Small intestine (tissue), 7 donors: ENCODE results near the gene ITGAV. TPM values are rescaled to one million over a fixed set of nuclear protein-coding genes. Genes with fewer than 3 reads are reported as not detected.
A peak's percentile ranks its signal among the peaks of the same experiment; 100 is the strongest.

ENCODE experiments used
- DNase-seq, 2 donors: peaks; one replicate each; pipeline versions ENCODE4 v3.0.0 to v3.0.0-alpha.2; 2013
- FAIRE-seq: peaks from 2 replicates; lab custom pipeline; 2012; peaks lifted over from hg19 to GRCh38; lab: Jason Lieb, UNC
- H3K27ac ChIP-seq, 3 donors: one replicate each; pipeline ENCODE4 v1.5.1; 2013; ENCODE audit warnings: low read length in 2 of 3, mild to moderate bottlenecking in 2 of 3, control low read depth in 1 of 3, inconsistent platforms in 1 of 3, low read depth in 1 of 3, moderate library complexity in 1 of 3
- H3K27me3 ChIP-seq, 3 donors: one replicate each; pipeline ENCODE4 v1.6.1; 2013; ENCODE audit warnings: low read length in 3 of 3, inconsistent platforms in 1 of 3; ENCODE audit not compliant: control insufficient read depth in 3 of 3, insufficient read depth in 3 of 3
- H3K36me3 ChIP-seq, 3 donors: one replicate each; pipeline ENCODE4 v1.6.1; 2013; ENCODE audit warnings: low read length in 3 of 3, inconsistent platforms in 1 of 3, low read depth in 1 of 3, mild to moderate bottlenecking in 1 of 3, moderate library complexity in 1 of 3; ENCODE audit not compliant: control insufficient read depth in 3 of 3, insufficient read depth in 2 of 3
- H3K4me1 ChIP-seq, 3 donors: one replicate each; pipeline ENCODE4 v1.6.1; 2013; ENCODE audit warnings: low read length in 2 of 3, inconsistent platforms in 1 of 3, low read depth in 1 of 3, mild to moderate bottlenecking in 1 of 3, moderate library complexity in 1 of 3; ENCODE audit not compliant: control insufficient read depth in 3 of 3, insufficient read depth in 2 of 3
- H3K4me3 ChIP-seq, 3 donors: one replicate each; pipeline ENCODE4 v1.5.1; 2013; ENCODE audit warnings: low read length in 3 of 3, control low read depth in 1 of 3, inconsistent platforms in 1 of 3, low read depth in 1 of 3, mild to moderate bottlenecking in 1 of 3, moderate library complexity in 1 of 3
- H3K9me3 ChIP-seq, 2 donors: one replicate each; pipeline ENCODE4 v1.6.1; 2013; ENCODE audit warnings: low read depth in 1 of 2, low read length in 1 of 2; ENCODE audit not compliant: control insufficient read depth in 2 of 2, insufficient read depth in 1 of 2
- WGBS, 3 donors: extraction: QIAGEN DNeasy Blood & Tissue Kit; methylation state at CpG; one replicate each; pipeline ENCODE4 v1.1.7; 2013; 5-methylcytosine and 5-hydroxymethylcytosine counted together
- polyA plus RNA-seq, 4 donors: library from polyadenylated mRNA; stranded (reverse) in 3 of 4; unstranded in 1 of 4; fragments of 200-250 nt in 3 of 4; fragments of 120-200 nt in 1 of 4; gene quantifications; one replicate each; pipeline versions ENCODE4 v1.2.1 to v1.2.3, GENCODE V29; 2013
- donor health status: healthy with polysubstance abuse.
- donor health status: control.
- donor health status: control.
- donor health status: Bipolar disorder and iron deficiency.
- donor health status: healthy.

ITGAV gene
- polyA plus RNA-seq, 4 donors = 4.0 to 48.2 (median 7.4) TPM

DNA sequence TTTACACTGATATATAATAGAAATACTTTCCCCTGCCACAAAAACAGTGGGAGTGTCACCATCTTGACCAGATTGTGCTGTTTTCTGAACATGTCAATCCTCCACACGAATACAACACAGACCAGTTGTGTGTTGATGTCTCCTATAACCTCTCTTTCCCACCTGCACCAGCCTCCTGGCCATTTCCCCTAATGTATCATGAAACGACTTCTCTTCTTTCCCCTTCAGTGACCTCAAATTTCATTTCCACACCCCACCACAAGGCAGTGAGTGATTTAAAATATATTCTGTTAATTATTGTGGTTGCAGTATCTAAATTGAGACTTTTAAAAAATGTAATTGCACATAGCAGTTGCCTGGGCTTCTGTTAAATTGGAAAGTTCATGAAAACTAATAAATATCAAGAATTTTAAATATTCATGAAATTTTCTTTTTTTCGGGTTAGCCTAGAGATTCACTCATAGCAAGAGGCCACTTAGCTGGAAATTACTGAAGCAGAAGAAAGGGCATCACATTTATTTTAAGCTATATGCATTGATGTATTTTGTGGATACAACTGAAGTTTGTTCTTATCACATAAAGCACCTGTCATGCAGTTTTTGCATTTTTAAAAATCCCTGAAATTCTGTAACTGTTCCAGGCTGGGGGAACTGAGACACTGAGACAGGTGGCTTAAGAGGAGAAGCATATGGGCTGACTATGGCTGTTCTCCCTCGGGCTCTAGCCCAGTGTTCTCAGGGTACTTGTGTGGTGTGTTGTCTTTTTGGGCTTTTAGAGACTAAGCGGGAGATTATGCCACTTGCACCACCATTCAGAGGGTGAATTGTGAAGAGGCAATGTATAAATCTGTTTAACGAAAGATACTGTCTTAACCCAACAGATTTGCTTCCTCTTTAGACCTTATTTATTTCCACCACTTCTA is 119.9 kb downstream of the ITGAV start:
- 78 to 83% (median 82%) methylated on average over 6 of the region's 6 CpGs for WGBS, 3 donors
- Histone ChIP-seq H3K27me3 (no peaks in the 10 kb centered on the region), H3K4me1 (no peaks in the 10 kb centered on the region), H3K27ac (no peak overlapping the region), H3K9me3 (no peaks in the 10 kb centered on the region), H3K36me3 (no peaks in the 10 kb centered on the region), H3K4me3 (no peak overlapping the region)
- no peak for FAIRE-seq
- no peak for DNase-seq

DNA sequence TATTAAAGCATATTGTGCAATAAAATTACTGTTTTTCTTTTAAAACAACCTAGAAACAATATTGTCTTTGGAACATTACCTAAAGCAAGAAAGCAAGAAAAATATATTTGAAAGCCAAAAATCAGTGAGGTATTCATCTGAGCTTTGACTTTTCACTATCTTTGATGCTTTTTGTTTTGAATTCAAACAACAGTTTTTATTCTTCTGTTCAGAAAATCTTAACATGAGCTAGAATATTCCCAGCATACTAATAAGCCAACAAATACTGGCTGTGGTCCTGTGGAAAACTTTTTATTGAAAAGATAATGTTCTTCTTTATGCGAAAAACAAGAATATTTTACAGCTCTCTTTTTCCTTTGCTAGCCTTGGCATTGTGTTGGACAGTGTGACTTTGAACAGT is 123.8 kb downstream of the ITGAV start:
- FAIRE-seq (peak; percentile 30), DNase-seq (no peak)
- H3K4me3 ChIP-seq = no peak overlapping the region
- H3K27me3 ChIP-seq = no peaks in the 10 kb centered on the region
- no peak overlapping the region for H3K27ac ChIP-seq
- H3K9me3 ChIP-seq = no peaks in the 10 kb centered on the region
- 83 to 90% (median 86%) methylated on average over 1 of the region's 1 CpG for WGBS, 3 donors
- no peaks in the 10 kb centered on the region for H3K36me3 ChIP-seq
- H3K4me1 ChIP-seq = no peaks in the 10 kb centered on the region

DNA sequence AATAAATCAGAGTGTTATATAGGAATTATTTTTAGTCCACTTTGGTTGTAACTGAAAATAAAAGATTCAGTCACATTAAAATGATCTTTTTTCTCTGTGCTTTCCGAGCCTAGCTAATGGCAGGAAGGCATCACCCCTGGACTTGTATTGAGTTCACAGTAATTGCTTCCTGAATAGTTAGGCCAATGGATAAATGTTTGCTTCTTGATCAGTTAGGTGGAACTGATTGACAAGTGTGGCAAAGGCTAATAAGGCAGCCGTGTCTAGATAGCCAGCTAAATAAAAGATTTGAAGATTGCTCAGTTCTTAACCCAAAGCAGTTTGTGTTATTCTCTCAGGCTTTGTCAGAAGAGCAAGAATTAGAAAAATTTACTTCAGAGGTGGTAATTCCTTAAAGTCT is 124.8 kb downstream of the ITGAV start:
- no peaks in the 10 kb centered on the region for H3K36me3 ChIP-seq
- FAIRE-seq = no peak
- no peak overlapping the region for H3K27ac ChIP-seq
- H3K4me1 ChIP-seq = no peaks in the 10 kb centered on the region
- no peak overlapping the region for H3K4me3 ChIP-seq
- 50 to 68% (median 63%) methylated on average over 2 of the region's 2 CpGs for WGBS, 3 donors
- DNase-seq = no peak
- no peaks in the 10 kb centered on the region for H3K9me3 ChIP-seq
- no peaks in the 10 kb centered on the region for H3K27me3 ChIP-seq

DNA sequence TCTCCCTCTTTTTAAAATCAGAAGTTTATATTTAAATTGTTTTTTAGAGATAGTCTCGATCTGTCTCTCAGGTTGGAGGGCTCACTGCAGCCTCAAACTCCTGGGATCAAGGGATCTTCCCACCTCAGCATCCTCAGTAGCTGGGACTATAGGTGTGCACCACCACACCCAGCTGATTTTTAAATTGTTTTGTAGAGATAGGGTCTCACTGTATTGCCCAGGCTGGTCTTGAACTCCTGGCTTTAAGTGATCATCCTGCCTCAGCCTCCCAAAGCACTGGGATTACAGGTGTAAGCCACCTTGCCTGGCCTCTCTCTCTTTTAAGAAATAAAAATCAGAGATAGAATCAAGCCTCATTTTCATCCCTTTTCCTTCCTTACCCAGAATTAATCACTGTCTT is 126.1 kb downstream of the ITGAV start:
- Histone ChIP-seq H3K4me3 (no peak overlapping the region), H3K27ac (no peak overlapping the region), H3K27me3 (no peaks in the 10 kb centered on the region), H3K9me3 (no peaks in the 10 kb centered on the region), H3K36me3 (no peaks in the 10 kb centered on the region), H3K4me1 (no peaks in the 10 kb centered on the region)
- no peak for FAIRE-seq
- 81 to 90% (median 84%) methylated on average over 1 of the region's 1 CpG for WGBS, 3 donors
- no peak for DNase-seq

DNA sequence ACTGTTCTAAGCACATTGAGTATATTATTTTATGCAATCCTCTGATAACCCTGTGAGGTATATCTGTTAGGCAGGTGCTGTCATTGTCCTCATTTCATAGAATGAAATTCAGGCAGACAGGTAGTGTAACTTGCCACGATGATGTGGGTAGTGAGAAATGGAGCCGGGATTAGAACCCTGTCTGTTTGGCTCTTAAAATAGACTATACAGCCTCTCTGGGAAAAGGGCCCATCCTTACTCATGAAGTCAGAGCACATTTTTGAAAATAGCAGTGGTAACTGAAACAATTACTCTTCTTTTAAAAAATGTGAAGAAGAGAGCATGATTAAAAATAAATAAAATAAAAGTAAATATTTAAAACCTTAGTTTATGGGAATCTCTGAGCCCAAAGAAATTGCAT is 127.0 kb downstream of the ITGAV start:
- DNase-seq (no peak), FAIRE-seq (no peak)
- H3K27me3 ChIP-seq = no peaks in the 10 kb centered on the region
- H3K27ac ChIP-seq = no peak overlapping the region
- no peaks in the 10 kb centered on the region for H3K9me3 ChIP-seq
- H3K4me3 ChIP-seq = no peak overlapping the region
- H3K36me3 ChIP-seq = no peaks in the 10 kb centered on the region
- 64 to 86% (median 85%) methylated on average over 2 of the region's 2 CpGs for WGBS, 3 donors
- no peaks in the 10 kb centered on the region for H3K4me1 ChIP-seq

DNA sequence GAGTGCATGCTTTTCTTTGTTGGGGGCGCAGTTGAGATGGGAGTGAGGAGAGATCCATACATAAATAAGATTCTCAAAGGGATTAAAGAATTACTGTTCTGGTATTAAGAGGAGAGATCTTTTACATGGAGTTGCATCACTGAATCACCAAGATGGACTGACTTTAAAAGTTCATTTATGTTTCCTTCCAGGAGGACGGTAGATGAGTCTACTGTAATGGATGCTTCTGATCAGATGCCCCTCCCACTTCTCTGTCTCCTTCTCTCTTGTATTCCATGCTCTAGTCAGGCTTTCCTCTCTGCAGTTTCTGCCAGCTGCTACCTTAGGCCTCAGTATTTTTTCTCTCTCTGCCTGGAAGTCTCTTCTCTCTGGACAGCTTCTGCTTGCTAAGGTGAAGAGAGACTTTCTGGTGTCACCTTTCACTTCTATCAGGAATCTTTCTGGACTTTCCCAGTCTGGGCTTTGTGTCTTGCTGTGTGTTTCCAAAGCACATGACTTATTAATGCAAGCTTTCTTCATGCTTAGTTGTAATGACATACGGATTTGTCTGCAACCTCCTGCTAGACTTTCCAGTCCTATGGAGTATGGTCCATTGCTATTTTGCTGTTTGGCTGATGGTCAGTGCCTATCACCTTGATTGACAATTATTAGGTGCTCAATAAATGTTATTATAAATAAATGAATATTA is 127.6 kb downstream of the ITGAV start:
- H3K4me3 ChIP-seq = no peak overlapping the region
- no peak for FAIRE-seq
- WGBS, 3 donors = 61 to 69% (median 65%) methylated on average over 3 of the region's 3 CpGs

DNA sequence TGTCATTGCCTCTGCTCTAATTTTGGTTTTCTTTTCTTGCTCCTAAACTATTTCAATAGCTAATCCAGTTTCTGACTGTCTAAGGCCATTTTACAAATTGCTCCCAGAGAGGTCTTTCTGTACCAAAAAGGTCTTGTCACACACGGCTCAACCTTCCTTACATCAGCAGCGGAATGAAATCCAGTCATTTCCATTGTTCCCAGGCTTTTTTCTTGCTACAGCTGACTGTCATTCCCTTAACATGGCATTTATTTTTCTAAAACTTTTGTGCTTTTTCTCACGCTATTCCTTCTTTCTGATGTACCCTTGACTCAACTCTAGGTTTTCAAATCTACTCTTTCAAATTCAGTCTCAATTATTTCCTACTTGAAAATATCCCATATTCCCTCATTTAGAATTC is 128.3 kb downstream of the ITGAV start:
- no peak overlapping the region for H3K4me3 ChIP-seq
- whole genome bisulfite sequencing, 3 donors = 78 to 91% (median 88%) methylated on average over 3 of the region's 3 CpGs
- DNase-seq = no peak
- H3K27me3 ChIP-seq = no peaks in the 10 kb centered on the region
- no peaks in the 10 kb centered on the region for H3K4me1 ChIP-seq
- H3K9me3 ChIP-seq = no peaks in the 10 kb centered on the region
- no peak for FAIRE-seq
- H3K27ac ChIP-seq = no peak overlapping the region
- H3K36me3 ChIP-seq = no peaks in the 10 kb centered on the region

More for the DNA sequence above, 127.6 kb downstream of the ITGAV start:
- no peak for DNase-seq
- Histone ChIP-seq H3K36me3 (no peaks in the 10 kb centered on the region), H3K9me3 (no peaks in the 10 kb centered on the region), H3K4me1 (no peaks in the 10 kb centered on the region), H3K27ac (no peak overlapping the region), H3K27me3 (no peaks in the 10 kb centered on the region)

DNA sequence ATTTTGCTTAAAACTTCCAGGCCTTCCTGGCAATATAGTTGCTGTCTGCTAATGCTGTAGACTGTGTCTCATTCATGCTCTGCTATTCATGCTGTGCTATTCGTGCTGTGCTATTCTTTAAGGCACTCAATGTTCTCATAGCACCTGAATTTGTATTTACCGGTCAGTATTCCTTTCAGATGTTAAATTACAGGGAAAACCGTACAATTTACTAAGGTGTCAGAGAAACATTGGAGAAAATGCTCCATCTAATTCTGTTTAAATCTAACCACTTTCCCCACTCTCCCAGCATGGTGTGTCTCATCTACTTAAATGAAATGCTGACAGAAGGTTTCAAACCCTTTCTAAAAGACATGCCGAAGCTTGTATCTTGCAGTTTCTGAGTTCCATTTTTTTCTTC is 129.0 kb downstream of the ITGAV start:
- WGBS, 3 donors = 75 to 81% (median 79%) methylated on average over 4 of the region's 4 CpGs
- Histone ChIP-seq H3K4me1 (no peaks in the 10 kb centered on the region), H3K27me3 (no peaks in the 10 kb centered on the region), H3K27ac (no peak overlapping the region), H3K4me3 (no peak overlapping the region), H3K36me3 (no peaks in the 10 kb centered on the region), H3K9me3 (no peaks in the 10 kb centered on the region)
- no peak for DNase-seq
- FAIRE-seq = no peak
